Aorta (tissue), 5 donors: ENCODE data around the gene GOT1. TPM values are rescaled to one million over a fixed set of nuclear protein-coding genes. Genes with fewer than 3 reads are reported as not detected.

Source experiments
- ATAC-seq: fragments of 200-7000 bp; cut with Tn5 transposase; one replicate; pipeline ENCODE4 v1.9.1; 2022; ENCODE audit warnings: moderate library complexity; ENCODE audit not compliant: low FRiP score
- DNase-seq, 2 donors: peaks; one replicate each; pipeline ENCODE4 v3.0.0-alpha.2; 2020
- H3K27ac ChIP-seq, 2 donors: one replicate each; pipeline ENCODE4 v1.5.1; 2013; ENCODE audit warnings: low read length in 2 of 2, mild to moderate bottlenecking in 2 of 2, moderate library complexity in 2 of 2, control low read depth in 1 of 2, inconsistent platforms in 1 of 2, low read depth in 1 of 2
- H3K27me3 ChIP-seq, 2 donors: one replicate each; pipeline ENCODE4 v1.6.1; 2013; ENCODE audit warnings: control low read depth in 1 of 2, low read length in 1 of 2, mild to moderate bottlenecking in 1 of 2, moderate library complexity in 1 of 2; ENCODE audit not compliant: insufficient read depth in 2 of 2, control insufficient read depth in 1 of 2
- H3K36me3 ChIP-seq, 2 donors: one replicate each; pipeline ENCODE4 v1.6.1; 2013; ENCODE audit warnings: control low read depth in 1 of 2, low read length in 1 of 2, mild to moderate bottlenecking in 1 of 2; ENCODE audit not compliant: insufficient read depth in 2 of 2, control insufficient read depth in 1 of 2
- H3K4me1 ChIP-seq, 2 donors: one replicate each; pipeline ENCODE4 v1.6.1; 2013; ENCODE audit warnings: low read length in 2 of 2, control low read depth in 1 of 2, mild to moderate bottlenecking in 1 of 2, moderate library complexity in 1 of 2; ENCODE audit not compliant: insufficient read depth in 2 of 2, control insufficient read depth in 1 of 2
- H3K4me3 ChIP-seq, 2 donors: one replicate each; pipeline ENCODE4 v1.5.1; 2013; ENCODE audit warnings: low read length in 2 of 2, control low read depth in 1 of 2, mild to moderate bottlenecking in 1 of 2
- H3K9me3 ChIP-seq: one replicate; pipeline ENCODE4 v1.6.1; 2013; ENCODE audit warnings: mild to moderate bottlenecking, low read length; ENCODE audit not compliant: control insufficient read depth
- WGBS, 2 donors: extraction: QIAGEN DNeasy Blood & Tissue Kit; methylation state at CpG; one replicate each; pipeline ENCODE4 v1.1.7; 2013; 5-methylcytosine and 5-hydroxymethylcytosine counted together
- intact Hi-C, 2 donors: fragments of 100-400 bp; cut with DNase I; formaldehyde crosslinking; loops; one replicate each; pipeline versions ENCODE4 v1.14.2 to v1.15.0; 2022
- polyA plus RNA-seq, 2 donors: library from polyadenylated mRNA; stranded (reverse); fragments of 200-250 nt; gene quantifications; one replicate each; pipeline ENCODE4 v1.2.3, GENCODE V29; 2013
- total RNA-seq, 2 donors: library from RNA; stranded (reverse); fragmentation: NEBNext Ultra II Directional; extraction: Animal tissue kit (Norgen Biotek cat#: 25700); gene quantifications; one replicate each; pipeline ENCODE4 v1.2.1, GENCODE V29; 2021
- donor health status: healthy with polysubstance abuse.
- donor health status: Bipolar disorder and iron deficiency.
- donor health status: DM: no; HTN: no; CAD: no.
- donor health status: DM: no; HTN: no; CAD: no.
- donor health status: DM: yes; HTN: yes; CAD: no.

Gene GOT1
- total and polyA plus RNA-seq, 4 donors, result 9.2 to 17.4 (median 11.6) TPM

DNA sequence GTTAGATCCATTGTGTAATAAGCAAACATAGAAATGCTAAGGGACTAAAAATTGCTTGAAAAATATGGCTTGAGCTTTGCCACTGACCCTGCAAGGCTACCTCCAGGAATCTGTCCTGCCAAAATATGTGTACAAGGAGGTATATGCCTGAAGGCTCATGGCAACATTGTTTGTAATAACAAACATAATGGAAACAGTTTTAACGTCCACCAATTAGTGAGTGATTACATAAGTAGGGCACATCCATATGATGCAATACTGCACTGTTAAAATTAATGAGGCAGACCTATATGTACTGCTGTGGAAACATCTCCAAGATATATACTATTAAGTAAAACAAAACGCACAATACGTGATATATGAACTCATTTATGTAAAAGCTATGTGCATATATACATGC lies 13.1 kb upstream of the GOT1 start:
- H3K36me3 ChIP-seq, result no peaks in the 10 kb centered on the region
- peaks cover 0 to 2% of the 10 kb centered on the region in 2 donors for H3K27me3 ChIP-seq
- intact Hi-C loops, result no loop called here
- no peaks in the 10 kb centered on the region for H3K4me1 ChIP-seq
- no peak overlapping the region for H3K4me3 ChIP-seq
- H3K9me3 ChIP-seq, result no peaks in the 10 kb centered on the region
- 64 to 67% methylated on average over 3 of the region's 3 CpGs for WGBS, 2 donors
- ATAC-seq (no peak), DNase-seq (no peak)
- H3K27ac ChIP-seq, result no peak overlapping the region

DNA sequence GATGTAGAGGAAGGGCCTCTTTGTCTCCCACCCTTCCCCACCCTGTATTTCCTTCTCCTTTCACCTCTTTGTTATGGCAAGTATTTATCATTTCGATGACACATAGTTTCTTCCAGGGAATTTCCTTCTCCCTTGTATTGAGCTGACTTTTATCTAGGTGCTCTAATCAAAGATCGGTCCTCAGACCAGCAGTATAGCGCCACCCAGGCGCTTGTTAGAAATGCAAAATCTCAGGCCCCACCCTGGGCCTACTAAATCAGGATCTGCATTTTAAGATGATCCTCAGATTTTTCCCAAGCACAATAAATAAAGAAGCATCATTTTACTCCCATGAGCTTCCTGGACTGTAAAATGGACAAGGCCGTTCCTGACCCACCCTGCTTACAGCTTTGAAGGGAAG lies 12.0 kb upstream of the GOT1 start:
- ATAC-seq, result no peak
- intact Hi-C loops, result no loop called here
- Histone ChIP-seq H3K4me3 (no peak overlapping the region), H3K27me3 (peaks cover 0 to 2% of the 10 kb centered on the region in 2 donors), H3K27ac (no peak overlapping the region), H3K4me1 (no peaks in the 10 kb centered on the region), H3K36me3 (no peaks in the 10 kb centered on the region), H3K9me3 (no peaks in the 10 kb centered on the region)
- WGBS, 2 donors, result 76 to 88% methylated on average over 5 of the region's 5 CpGs
- DNase-seq, result no peak

DNA sequence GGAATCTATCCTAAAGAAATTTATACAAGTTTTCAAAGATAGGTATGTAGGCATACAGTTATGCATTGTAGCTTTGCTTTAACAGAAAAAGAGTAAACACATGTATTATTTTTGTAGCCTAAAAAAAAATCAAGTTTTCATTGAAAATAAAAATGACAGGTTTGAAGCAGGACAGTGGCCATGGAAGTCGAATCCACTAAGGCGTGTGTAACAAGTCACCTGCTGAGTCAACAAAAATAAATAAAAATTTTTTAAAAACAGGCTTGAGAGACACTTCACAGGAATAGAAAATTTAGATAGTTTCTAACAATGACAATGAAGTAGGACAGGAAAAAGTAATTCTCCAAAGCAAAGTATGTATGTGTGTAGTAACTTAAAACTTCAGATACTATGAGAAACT lies 8.5 kb upstream of the GOT1 start:
- WGBS, 2 donors, result 76 to 81% methylated on average over 2 of the region's 2 CpGs
- Histone ChIP-seq H3K4me1 (no peaks in the 10 kb centered on the region), H3K9me3 (no peaks in the 10 kb centered on the region), H3K27me3 (no peaks in the 10 kb centered on the region), H3K36me3 (no peaks in the 10 kb centered on the region), H3K27ac (no peak overlapping the region), H3K4me3 (no peak overlapping the region)
- ATAC-seq (no peak), DNase-seq (no peak)
- intact Hi-C loops, result loop anchor here in 1 of 2 donors (10.0 kb wide), 1 partner anchor 306 kb away; no protein-coding TSS in a partner anchor

DNA sequence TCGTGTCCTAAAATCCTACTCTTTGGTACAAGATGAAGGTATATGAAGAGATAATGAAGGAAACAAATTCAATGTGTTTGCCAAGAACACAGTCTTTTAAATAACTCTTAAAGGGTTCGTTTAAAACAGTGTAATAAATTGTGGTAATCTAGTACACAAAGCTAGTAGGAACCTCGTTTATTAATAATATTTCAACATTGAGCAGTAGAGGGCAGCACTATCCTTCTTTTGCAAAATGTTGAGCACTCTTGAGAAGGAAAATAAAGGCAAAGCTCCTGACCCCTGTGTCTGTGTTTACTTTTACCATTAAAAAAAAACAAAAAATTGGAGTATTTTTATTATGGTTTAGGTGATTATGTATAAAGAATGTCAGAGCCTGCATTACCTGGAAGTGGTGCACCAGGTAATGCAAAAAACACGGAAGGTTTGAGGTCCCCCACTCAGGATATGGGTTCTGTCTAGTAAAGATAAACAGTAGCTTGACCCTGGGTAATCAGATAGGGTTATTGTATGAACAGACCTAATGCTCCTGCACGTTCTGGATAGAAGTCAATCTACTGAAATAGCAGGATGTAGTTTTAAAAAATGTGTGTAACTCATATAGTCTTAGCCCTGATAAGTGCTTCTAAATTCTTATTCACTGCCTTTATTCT lies 5.7 kb upstream of the GOT1 start:
- no peak overlapping the region for H3K4me3 ChIP-seq
- no peaks in the 10 kb centered on the region for H3K36me3 ChIP-seq
- peak; percentile 70 for ATAC-seq
- no peak for DNase-seq
- H3K4me1 ChIP-seq, result no peaks in the 10 kb centered on the region
- 36 to 37% methylated on average over 5 of the region's 5 CpGs for WGBS, 2 donors
- H3K27me3 ChIP-seq, result no peaks in the 10 kb centered on the region
- H3K27ac ChIP-seq, result no peak overlapping the region
- intact Hi-C loops, result loop anchor here (2.0 to 10.0 kb wide), 2 partner anchors 177 to 309 kb away; no protein-coding TSS in a partner anchor
- H3K9me3 ChIP-seq, result no peaks in the 10 kb centered on the region

DNA sequence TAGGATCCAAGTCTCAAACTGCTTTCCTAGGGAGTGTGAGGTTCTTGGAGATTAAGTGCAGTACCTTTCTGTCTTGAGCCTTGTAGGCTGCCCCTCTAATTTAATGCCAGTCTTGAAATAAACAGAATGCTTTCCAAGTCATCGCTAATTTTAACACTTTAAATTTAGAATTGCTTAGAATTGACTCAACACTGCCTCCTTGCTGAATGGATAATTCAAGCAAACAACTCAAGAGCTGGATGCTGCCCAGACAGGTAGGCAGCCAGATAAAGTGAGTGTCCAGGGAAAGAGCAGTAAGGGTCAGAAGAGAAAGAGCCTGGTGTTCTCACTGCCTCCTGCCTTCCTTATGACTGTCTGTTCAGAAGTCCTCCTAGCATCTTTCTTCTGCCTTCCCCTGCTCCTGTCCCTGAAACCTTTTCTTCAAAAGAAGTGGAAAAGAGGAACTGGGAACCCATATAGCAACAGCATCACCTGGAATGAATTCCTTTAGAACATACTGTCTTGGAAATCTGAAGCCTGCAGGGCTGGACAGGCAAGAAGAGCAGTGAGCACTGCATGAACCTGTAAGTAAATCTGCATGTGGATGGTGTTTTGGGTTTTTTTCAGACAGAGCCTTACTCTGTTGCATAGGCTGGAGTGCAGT lies 3.1 kb upstream of the GOT1 start:
- no peak for DNase-seq
- Histone ChIP-seq H3K27ac (no peak overlapping the region), H3K27me3 (no peaks in the 10 kb centered on the region), H3K9me3 (no peaks in the 10 kb centered on the region), H3K4me3 (no peak overlapping the region), H3K36me3 (no peaks in the 10 kb centered on the region), H3K4me1 (no peaks in the 10 kb centered on the region)
- no peak for ATAC-seq
- intact Hi-C loops, result loop anchor here (5.0 to 10.0 kb wide), 3 partner anchors 189 to 311 kb away; partner anchors contain the start of gene SLC25A28 (in 1 of the 2)
- 9 to 16% methylated on average over 1 of the region's 1 CpG for whole genome bisulfite sequencing, 2 donors

DNA sequence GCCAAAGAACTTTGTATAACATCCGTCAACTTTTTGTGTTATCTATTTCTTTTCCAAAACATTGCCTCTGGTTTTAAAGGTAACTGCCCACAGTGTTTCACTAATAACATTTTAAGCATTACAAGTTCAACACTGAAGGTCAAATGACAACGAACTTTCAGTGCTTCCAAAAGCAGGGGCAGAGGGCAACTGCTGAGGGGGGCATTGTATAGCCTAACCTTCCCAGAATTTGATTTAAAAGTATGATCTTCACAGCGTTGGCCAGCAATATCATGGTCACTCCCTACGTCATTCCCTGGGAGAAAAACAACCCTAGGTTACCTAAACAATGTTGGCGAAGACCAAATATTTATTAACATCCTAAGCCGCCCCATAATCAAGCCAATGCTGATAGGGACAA lies 2.5 kb upstream of the GOT1 start:
- no peaks in the 10 kb centered on the region for H3K9me3 ChIP-seq
- no peak overlapping the region for H3K4me3 ChIP-seq
- WGBS, 2 donors, result 77 to 80% methylated on average over 6 of the region's 6 CpGs
- no peaks in the 10 kb centered on the region for H3K27me3 ChIP-seq
- DNase-seq, result no peak
- no peak for ATAC-seq
- no peaks in the 10 kb centered on the region for H3K36me3 ChIP-seq
- H3K4me1 ChIP-seq, result no peaks in the 10 kb centered on the region
- H3K27ac ChIP-seq, result no peak overlapping the region
- intact Hi-C loops, result loop anchor here (5.0 to 10.0 kb wide), 3 partner anchors 189 to 312 kb away; partner anchors contain the start of gene SLC25A28 (in 1 of the 2)

DNA sequence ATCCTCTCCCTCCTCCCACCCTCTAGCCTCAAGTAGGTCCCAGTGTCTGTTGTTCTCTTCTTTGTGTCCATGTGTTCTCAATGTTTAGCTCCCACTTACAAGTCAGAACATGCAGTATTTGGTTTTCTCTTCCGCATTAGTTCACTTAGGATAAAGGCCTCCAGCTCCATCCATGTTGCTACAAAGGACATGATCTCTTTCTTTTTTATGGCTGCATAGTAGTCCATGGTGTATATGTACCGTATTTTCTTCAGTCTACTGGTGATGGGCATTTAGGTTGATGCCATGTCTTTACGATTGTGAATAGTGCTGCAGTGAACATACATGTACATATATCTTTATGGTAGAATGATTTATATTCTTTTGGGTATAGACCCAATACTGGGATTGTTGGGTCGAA lies 1.6 kb upstream of the GOT1 start:
- intact Hi-C loops, result loop anchor here (5.0 to 10.0 kb wide), 3 partner anchors 190 to 313 kb away; partner anchors contain the start of gene SLC25A28 (in 1 of the 2)

DNA sequence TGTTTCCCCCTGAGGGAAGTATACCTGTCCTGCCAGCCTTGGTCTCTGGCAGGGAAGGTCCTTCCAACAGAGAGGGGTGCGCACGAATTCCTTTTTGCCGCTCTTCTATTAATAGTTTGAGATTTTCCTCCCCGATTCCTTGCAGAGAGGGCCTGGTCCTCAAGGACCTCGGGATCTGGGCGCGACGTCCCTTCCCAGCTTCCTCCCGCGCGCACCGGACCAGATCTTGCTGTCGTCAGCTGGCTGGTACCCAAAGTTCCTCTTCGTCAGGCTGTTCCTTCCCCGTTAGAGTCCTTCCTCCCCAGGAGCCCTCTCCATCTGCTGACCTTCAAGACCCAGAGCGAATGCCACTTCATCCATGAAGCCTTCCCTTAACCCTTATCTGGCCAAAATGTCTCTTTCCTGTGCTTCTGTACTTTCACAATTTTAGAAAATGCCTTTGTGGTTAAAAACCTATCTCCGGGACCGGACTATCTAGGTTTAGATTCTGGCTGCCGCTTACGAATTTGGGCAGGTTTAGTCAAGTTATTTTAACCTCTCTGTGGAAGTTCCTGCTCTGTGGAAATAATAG lies 851 bp upstream of the GOT1 start:
- intact Hi-C loops, result loop anchor here (5.0 to 10.0 kb wide), 3 partner anchors 191 to 314 kb away; partner anchors contain the start of gene SLC25A28 (in 1 of the 2)
- no peaks in the 10 kb centered on the region for H3K4me1 ChIP-seq
- no peaks in the 10 kb centered on the region for H3K9me3 ChIP-seq
- 0 to 1% methylated on average over 20 of the region's 20 CpGs for WGBS, 2 donors
- ATAC-seq, result peak; percentile 53
- peak overlapping the region; percentile 80 to 89 for H3K4me3 ChIP-seq
- H3K36me3 ChIP-seq, result no peaks in the 10 kb centered on the region
- peak overlapping the region in 1 of 2 donors; percentile 43 for H3K27ac ChIP-seq
- no peaks in the 10 kb centered on the region for H3K27me3 ChIP-seq
- peak; percentile 83 to 88 for DNase-seq

More for the DNA sequence above, 1.6 kb upstream of the GOT1 start:
- Histone ChIP-seq H3K27me3 (no peaks in the 10 kb centered on the region), H3K4me1 (no peaks in the 10 kb centered on the region), H3K36me3 (no peaks in the 10 kb centered on the region), H3K9me3 (no peaks in the 10 kb centered on the region), H3K4me3 (no peak overlapping the region), H3K27ac (no peak overlapping the region)
- ATAC-seq (no peak), DNase-seq (no peak)
- WGBS, 2 donors, result 97% methylated on average over 4 of the region's 4 CpGs
